Activated effector memory CD4-positive, alpha-beta T cell treated with anti-CD3 and anti-CD28 coated beads, Interleukin-2, amount 50 U/mL, for 16 hours (primary cell): ENCODE data around the gene YTHDF1.
"Not testable (repeated sequence)": the region's sequence is repeated elsewhere in the genome, so short reads cannot be mapped to it uniquely, and the experiment has no call there.

Experiments used
- DNase-seq: peaks from one replicate; pipeline ENCODE4 v3.0.0-alpha.2; 2020

YTHDF1 gene

DNA sequence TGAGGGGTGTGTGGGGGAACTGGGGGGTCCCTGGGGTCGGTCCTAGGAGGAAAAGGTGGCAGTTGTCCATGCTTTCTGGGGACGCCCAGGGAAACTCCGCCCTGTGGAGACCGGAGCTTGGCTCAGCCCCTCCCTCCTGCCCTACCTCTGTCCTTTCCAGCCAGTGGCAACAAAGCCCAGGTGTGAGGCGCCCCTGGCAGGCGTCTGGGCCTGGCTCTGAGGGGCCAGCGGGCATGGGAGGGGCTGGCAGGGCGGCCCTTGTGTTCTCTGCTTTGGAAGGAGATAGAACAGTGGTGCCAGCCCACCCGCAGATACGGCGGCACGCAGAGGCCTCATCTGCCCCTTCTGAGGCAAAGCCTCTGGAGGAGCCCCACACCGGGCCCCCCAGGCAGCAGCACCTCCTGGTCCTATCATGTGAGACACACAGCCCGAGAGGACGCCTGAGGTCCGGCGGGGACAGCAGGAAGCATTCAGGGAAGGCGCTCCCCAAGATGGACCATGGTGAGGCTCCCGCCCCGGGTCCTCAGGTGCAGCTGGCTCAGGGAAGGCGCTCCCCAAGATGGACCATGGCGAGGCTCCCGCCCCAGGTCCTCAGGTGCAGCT, 47.9 kb downstream of the YTHDF1 start:
- no peak for DNase-seq

DNA sequence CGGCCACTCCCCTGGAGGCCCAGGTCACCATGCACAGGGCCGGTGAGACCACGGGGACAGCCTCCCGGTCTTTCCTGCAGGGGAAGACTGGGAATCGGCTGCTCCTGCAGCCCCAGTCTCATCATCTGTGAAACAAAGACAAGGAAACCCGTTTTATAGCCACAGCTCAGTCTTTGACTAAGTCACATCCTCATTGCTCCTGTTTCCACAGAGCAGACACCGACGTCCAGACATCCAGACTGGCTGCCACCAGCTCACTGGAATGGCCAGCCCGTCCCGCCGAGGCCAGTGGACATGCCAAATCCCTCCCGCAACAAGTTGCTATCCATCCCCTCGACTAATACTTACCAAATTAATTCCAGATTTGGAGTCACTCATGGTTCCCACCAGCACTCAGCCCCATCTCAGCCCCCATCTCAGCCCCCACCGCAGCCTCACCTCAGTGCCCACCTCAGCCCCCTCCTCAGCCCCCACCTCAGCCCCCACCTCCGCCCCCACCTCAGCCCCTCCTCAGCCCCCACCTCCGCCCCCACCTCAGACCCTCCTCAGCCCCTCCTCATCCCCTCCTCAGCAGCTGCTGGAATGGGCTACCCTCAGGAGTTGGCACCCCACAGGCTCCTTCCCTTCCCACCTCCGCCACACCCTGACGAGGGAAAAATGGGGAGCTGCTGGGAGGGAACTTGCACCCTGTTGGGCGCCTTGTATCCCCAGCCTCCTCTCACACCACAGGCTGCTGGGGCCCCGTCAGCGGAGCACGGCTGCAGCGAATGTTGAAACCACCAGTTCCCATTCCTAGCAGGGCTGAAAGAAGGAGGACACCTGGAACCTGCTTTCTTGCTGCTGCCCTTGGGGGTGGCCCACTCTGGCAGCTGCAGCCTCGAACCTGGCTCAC, 48.7 kb downstream of the YTHDF1 start:
- DNase-seq = no peak

DNA sequence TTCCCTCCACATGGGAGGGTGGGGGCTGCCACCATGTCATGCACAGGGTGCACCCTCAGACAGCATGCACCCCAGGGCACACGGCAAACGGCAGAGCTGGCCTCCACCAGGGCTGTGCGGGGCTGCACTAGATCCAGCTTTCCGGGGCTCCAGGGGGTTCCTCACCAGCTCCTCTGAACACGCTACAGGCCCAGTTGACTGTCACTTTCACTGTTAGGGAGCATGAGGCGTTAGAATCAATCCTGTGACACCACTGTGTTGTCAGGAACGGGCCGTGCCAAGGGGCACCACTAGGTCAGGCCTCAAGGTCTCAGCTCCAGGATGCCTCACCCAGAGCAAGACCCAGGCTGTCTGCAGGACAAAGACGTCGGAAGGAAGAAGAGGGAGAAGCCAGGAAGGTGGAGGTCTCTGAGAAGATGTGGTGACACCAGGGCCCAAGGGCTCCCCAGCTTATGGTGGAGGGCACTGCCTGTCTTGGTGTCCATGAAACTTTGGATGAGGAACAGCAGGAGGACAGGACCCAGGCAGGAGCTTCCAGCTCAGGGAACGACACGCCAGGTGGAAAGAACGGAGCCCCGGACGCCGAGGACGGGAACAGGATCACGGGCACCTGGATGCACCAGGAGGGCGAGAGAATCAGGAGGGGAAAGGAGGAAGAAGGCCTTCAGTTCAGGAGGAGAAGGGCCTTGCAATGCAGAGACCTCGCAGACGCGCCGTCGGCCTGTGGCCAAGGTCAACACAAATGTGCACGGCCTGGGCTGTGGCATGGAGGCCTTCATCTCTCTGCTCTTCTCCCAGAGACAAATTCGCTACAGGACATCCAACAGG, 49.5 kb downstream of the YTHDF1 start:
- DNase-seq = no peak

DNA sequence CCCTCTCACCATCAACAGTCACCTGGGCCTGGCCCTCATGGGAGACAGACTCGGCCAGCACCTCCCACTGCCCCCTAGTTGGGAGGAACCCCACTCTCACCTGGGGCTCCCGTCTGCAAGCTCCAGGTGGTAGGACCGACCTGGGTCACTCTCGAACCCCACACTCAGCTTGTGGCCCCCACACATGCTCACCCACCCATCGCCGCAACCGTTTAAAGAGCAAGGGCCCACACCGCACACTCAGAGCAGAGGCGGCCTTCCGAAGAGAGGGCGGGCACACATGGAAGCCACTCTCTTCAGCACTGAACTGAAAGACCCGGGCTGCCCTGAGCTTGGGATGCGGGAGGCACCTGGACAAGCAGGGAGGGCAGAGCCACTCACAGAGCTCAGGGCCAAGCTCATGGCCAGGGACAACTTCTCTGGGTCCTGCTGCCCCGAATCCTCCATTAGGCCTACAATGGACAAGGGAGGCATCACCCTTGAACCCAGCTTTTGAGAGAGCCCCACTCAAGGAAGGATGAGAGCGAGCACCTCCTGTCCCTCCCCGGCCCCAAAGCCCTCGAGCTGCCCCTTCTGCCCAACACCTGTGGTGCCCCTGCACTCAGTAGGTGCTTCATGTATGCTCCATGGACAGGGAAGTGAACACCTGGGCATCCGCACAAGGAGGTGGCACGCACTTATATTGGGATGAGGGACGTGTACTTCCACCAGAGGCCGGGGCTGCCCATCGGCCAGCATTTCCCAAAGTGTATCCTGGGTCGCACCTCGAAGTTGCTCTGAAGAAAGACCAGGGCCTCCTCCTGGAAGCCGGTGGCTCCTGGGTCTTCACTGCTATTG, 50.4 kb downstream of the YTHDF1 start:
- no peak for DNase-seq

DNA sequence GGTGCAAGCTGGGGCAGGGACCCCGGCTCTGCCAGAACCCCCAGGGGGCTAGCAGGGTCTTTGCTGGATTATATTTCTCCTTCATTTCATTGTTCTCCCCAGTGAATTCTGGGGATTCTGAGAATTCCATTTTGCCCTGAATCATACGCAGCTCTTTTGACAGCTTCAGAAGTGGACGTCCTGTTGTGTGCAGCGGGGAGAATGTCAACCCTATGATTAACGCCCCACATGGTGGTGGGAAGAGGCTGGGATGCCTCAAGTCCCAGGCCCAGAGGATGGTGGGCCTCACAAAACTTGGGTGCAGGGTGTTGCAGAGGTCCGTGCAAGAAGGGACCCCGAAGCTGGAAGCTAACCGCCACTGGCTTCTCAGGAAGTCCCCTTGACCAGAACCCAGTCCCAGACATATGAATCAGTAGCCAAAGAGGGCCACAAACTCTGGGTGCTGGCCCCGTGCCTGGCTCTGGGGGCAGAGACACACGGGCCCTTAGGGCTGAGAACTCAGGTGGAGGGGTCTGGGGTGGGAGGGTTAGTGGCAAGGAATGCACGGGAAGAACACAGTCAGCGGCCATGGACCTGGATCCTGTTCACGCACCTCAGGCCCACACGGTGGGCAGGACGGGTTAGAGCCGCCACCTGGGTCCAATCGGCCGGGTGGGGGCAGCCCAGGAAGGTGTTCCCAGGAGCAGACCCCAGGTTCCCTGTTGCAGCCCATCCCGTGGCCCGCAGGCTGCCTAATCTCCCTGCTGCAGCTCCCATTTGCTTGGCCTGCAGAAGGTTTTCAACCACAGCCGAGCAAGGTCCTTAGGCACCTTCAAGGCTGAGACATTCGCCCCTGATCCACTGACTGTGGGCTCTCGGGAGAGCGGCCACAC, 51.2 kb downstream of the YTHDF1 start:
- no peak for DNase-seq

DNA sequence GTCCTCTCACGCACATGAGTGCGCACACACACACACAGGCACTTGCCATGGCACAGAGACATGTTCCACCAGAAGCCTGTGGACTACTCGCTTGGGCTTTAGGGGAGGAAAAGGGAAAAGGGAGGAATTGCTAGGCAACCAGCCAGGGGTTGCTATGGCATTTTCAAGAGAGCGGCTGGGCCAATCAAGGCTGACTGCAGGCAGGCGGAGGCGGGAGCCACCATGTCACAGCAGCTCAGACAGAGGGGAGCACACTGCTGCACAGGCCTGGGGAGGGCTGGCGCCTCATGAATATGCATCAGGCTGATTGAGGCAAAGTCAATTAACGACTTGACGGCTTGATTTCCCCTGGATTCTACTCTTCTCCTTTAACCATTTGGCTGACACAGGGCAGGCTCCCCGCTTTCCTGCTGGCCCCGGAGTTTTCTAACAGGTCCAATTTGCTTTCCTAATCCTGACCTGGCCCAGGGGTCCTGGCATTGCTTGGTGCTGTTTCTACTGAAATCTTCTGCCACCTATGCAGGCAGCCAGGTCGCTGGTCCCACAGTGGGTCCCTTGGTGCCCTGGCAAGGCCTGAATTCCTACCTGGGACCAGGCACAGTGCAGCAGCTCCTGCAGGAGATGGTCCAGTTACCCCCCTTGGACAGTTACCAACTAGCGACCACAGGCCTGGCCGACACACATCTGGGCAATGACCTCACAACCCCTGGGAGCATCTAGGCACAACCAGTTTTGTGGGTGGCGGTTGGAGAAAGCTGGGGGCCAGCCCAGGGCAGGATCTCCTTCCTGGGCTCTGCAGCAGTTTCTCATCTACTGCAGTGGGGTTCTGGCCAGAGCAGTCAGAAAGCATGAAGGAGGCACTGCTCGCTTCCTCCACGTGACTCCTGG, 52.1 kb downstream of the YTHDF1 start:
- DNase-seq = no peak

DNA sequence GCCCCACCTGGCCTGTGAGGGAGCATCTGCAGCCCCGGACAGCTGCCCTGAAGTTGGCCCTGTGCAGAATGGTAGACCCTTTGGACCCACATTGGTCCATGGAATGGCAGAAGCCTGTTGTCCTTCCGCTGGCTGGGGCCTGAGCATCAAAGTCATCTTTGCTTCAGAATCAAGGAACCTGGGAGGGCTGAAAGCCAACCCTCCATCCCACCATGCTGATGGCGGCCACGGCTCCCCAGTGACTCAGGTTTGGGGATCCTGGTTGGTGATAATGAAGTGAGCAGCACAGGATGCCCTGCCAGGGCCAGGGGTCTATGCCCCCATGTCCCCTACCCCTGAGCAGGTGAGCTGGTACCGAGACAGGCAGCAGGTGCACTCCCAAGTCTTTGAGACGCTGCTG, 52.8 kb downstream of the YTHDF1 start:
- DNase-seq = no peak

DNA sequence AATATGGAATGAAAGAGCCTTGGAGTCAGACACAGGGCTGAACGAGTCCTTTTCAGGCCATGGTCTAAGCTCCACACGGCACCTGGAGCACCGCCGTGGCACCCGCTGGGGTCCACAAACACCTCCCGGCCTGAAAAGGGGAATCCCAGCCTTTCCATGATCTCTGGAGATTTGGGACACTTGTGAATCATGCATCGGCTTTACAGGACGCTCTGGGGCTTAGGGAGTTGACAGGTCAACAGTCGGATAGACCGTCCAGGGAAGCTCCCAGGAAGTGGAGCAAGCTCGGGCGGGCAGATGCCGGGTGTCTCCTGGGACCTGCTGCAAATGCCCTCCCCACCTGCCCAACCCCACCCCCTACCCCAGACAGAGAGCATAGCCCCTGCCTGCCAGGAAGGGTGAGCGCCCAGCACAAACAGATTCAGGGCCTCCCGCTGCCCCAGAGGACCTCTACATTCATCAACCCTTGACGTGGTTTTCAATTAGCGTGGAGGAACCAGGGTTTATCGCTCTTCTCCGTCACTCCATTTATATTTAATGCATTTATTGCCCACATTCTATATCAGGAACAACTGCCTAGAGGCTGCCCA, 53.6 kb downstream of the YTHDF1 start:
- no peak for DNase-seq

DNA sequence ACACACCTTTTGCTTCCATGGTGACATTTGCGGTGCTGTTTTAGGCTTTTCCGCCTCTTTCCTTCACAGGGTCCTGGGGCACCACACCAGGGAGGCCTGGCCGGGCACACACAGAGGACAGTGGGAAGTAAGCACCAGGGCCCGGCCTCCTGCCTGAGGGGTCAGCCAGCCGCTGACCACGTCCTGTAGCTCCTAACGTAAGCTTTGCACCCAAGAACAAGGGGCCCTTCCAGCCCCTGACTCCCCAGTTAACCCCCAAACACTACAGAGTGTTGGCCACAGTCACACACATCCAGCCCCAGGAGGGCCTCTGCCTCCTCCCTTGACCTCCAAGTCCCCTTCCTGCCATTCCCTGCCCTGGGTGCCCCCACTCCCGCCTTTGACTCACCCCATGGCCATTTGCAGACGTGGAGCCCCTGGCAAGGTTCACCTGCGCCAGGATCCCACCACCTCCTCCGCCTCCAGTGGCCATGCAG, 54.7 kb downstream of the YTHDF1 start:
- no peak for DNase-seq

DNA sequence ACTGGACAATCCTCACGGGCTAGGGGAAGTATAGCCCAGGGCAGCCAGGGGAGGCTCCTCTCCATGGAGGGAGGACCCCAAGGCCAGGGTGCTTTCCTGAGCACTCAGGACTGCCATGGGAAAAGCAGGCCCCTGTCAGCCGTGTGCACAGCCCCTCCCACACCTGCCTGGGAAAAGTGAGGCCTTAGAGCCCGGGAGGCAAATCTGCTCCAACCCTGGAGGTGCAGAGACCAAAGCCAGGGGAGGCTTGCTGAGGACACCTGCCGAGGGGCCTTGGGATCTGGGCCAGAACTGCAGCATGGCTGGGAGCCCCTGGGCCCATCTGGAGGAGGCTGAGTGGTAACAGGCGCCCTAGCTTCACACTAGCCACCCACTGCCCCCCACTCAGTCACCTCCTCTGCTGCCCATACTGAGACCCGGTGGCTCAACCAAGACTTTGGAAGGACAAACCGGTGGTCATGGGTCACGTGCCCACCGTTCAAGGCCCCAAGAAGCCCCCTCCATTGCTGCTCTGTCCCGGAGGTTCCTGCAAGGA, 55.2 kb downstream of the YTHDF1 start:
- no peak for DNase-seq

DNA sequence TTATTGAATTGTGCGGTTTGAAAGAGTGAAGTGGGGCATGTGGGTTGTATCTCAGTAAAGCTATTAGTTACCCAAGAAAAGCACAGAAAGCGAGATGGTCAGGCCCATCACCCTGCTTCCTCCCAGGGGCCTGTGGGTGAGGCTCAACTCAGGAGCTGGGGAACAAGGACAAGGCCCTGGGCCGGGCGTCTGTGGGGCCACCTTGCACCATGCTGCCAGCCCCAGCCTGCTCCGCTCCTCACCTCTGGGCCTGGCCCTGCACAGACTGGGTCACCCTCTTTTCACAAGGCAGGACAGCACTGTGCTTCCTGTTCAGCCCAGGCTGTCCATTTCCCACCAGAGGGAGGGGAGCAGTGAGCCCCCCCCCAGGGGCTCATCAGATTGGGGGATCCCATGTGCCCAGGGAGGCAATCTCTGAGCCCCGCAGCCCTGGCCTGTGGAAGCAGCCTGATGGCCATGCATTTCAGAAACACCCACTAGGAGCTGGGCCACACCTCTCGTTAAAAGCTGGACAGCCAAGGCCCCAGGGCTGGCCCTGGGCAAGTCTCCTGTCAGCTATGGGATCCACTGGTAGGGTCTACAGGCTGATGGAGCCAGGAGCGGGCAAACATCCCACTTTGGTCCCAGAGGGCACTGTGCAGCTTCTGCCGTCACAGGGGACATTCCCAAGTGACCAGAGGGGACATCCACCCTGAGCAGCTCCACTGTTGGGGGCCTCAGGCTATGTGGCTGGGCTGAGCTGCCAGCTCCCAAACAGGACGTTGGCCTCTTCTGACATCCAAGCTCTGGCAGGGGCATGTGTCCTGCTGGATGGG, 55.9 kb downstream of the YTHDF1 start:
- DNase-seq = no peak

DNA sequence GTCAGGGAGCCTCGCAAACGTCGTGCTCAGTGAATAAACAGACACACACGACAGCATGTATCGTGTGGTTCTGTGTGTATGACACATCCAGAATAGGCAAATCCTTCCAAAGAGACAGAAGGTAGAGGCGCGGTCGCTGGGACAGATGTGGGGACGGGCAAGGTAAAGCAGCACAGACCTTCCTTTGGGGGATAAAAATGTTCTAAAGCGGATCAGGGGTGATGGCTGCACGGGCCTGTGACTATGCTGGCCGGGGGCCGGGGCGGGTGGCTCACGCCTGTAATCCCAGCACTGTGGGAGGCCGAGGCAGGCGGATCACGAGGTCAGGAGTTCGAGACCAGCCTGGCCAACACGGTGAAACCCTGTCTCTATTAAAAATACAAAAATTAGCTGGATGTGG, 56.7 kb downstream of the YTHDF1 start:
- DNase-seq = not testable (repeated sequence)

DNA sequence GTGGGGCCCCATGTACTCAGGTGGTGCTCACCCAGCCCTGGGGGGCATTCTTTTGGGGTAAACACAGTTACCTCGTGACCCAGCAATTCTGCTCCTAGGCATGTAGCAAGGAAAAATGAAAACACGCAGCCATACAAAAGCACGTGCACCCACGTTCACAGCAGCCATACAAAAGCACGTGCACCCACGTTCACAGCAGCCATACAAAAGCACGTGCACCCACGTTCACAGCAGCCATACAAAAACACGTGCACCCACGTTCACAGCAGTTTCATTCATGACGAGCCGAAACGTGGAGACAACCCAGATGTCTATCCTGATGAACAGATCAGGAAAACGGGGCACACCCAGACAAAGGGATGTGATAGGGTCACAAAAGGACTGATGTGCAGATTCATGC, 57.1 kb downstream of the YTHDF1 start:
- no peak for DNase-seq

DNA sequence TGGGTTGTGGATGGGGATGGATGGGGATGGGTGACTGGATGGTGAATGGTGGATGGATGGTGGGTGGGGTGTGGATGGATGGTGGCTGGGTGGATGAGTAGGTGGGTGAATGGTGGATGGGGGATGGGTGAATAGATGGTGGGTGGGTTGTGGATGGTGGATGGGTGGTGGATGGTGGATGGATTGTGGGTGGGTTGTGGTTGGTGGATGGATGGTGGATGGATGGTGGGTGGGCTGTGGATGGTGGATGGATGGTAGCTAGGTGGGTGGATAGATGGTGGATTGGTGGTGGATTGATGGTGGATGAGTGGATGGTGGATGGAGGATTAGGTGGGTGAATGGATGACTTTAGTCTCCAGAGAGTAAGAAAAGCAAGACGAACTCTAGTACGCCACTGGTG, 57.6 kb downstream of the YTHDF1 start:
- DNase-seq = no peak

DNA sequence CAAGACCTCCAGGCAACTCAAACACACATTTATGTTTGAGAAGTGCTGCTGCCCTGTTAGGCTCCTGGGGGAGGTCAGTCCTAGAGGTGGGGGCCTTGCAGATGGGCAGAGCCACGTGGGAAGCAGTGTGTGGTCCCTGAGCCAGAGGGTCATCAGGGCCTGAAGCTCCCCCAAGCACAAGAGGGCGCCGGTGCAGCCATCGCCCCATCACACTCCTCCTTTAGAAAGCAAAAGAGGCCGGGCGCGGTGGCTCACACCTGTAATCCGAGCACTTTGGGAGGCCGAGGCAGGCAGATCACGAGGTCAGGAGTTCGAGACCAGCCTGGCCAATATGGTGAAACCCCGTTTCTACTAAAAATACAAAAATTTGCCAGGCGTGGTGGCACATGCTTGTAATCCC, 58.5 kb downstream of the YTHDF1 start:
- DNase-seq = not testable (repeated sequence)

DNA sequence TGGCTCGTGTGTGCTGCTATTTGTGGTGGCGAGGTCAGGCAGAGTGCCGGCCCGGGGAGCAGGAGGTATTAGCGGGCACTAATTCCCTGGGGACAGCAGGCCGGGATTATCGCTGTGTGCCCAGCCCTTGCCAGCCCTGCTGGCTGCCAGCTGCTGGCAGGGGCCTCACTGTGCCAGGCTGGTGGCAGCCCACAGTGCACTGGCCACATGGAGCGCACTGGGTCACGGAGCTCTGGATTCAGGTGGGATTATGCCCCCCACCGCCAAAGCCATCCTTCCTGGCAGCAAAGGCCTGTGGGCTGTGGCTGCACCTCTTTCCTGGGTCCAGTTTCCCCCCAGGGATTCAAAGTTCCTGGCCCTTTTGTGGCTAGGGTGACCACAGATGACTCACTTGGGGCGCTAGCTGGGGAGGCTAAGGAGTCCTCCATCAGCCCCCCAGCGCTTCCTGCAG, 59.7 kb downstream of the YTHDF1 start:
- DNase-seq = no peak

DNA sequence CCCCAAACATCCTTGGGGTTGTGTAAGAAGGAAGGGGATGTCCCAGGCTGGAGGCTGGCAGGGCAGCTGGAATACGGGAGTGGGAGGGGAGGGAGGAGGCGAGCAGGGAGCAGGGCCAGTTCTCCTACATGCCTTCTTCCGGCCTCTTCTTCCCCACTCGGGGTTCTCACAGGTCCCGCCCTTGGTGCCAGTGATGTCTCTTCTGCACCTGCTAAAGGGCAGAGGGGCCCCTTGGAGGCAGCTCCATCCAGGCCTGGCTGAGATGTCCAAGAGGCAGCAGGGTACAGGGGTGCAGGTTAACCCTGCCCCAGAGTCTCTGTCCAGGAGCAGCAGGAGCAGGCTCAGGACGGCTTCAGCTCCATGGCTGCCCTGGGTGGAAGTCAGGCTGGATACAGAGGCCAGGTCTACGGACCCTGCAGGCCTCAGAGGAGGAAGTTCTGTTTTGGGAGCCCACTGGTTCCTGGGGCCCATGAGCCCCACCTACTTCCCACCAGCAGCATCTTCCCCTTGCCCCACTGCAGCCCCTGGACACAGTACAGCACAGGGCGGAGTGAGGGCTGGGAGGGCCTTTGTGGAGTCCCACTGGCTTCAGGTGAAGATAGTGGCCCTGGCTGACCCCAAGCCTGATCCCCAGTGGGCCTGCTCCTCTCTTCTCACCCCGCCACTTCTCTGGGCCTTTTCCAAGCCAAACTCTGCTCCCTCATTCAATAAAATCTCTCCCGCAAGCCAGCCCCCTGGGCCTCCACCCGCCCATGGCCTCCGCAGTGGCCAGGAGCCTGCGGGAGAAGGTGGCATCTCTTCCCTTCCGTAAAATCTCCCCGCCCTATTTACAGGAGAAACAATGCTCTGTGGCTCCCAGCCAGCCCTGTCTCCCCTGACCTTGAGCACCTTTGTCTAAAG, 60.4 kb downstream of the YTHDF1 start:
- DNase-seq = no peak

DNA sequence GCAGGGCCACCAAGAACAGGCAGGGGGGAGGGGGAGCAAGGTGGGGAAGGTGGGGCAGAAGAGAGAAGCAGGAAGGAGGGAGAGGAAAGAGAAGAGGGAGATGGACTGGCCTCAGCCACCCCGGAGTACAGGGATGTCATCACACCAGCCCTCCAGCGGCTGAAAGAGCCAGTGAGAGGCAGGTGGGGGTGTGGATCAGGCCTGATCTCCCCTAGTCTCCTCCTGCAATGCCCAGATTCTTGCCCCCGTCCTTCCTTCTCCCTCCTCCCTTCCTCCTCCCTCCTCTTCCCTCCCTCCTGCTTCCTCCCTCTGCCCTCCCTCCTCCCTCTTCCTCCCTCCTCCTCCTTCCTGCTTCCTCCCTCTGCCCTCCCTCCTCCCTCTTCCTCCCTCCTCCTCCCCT, 61.5 kb downstream of the YTHDF1 start:
- no peak for DNase-seq
